A673 (cell line): ENCODE results near the gene SEC61A1.

ENCODE experiments used
- CTCF ChIP-seq: fragments of 300-800, 200-600 bp; sonication (generic); conservative IDR thresholded peaks from 2 replicates; pipeline ENCODE4 v1.5.1; 2017; ENCODE audit warnings: low read depth, mild to moderate bottlenecking, antibody characterized with exemption, low read length, moderate library complexity, mixed read lengths
- EZH2 ChIP-seq: fragments of 200-600 bp; sonication (generic); IDR thresholded peaks from 2 replicates; pipeline ENCODE4 v1.6.1; 2017; ENCODE audit warnings: borderline replicate concordance, low read depth, mild to moderate bottlenecking, mixed read lengths, antibody characterized with exemption, low read length; ENCODE audit not compliant: poor library complexity, severe bottlenecking

GRCh38 chr3:128082546-128082945 is 30.3 kb downstream of the SEC61A1 start:
- TF ChIP-seq CTCF (no peak), EZH2 (no peak)
